AG04450 (cell line): ENCODE data around the gene CHRNA10. TPM values are rescaled to one million over a fixed set of nuclear protein-coding genes. Genes with fewer than 3 reads are reported as not detected.

Source experiments
- CTCF ChIA-PET: fragments of 300-600, 350-600 bp; formaldehyde crosslinking; extraction: SDS; loops from one replicate; lab custom pipeline; 2022; ENCODE audit warnings: antibody characterized with exemption, inconsistent platforms; lab: Charles Lee
- POLR2A ChIA-PET: fragments of 350-600 bp; formaldehyde crosslinking; extraction: SDS; loops from one replicate; lab custom pipeline; 2021; ENCODE audit warnings: antibody characterized with exemption, inconsistent platforms; lab: Yijun Ruan, JAX
- DNase-seq: peaks from one replicate; pipeline ENCODE4 v3.0.0-alpha.2; 2011; ENCODE audit warnings: low read depth, low spot score
- H3K27ac ChIP-seq: one replicate; pipeline ENCODE4 v1.5.1; 2012; ENCODE audit warnings: low read depth, low read length, control low read depth
- H3K27me3 ChIP-seq: one replicate; pipeline ENCODE4 v1.6.0; 2012; ENCODE audit warnings: low read length; ENCODE audit not compliant: control insufficient read depth, insufficient read depth
- H3K4me3 ChIP-seq: 2 replicates; pipeline ENCODE4 v1.5.1; 2011; ENCODE audit warnings: mild to moderate bottlenecking, low read depth, low read length, control low read depth
- H3K9me3 ChIP-seq: 2 replicates; pipeline ENCODE4 v1.5.1; 2012; ENCODE audit warnings: low read length; ENCODE audit not compliant: control insufficient read depth, insufficient read depth
- polyA plus RNA-seq: library from polyadenylated mRNA; depleted of rRNA; stranded (reverse); fragments of >200 nt; gene quantifications from 2 replicates; pipeline ENCODE4 v1.2.3, GENCODE V29; 2011
- TF ChIP-seq, protein P1 (sequence below): IDR thresholded peaks from 2 replicates; pipeline ENCODE4 v1.5.1; 2011; ENCODE audit warnings: low read depth, low read length, control low read depth, inconsistent platforms

The CHRNA10 gene
- polyA plus RNA-seq, 1 experiment, result 0.25 TPM

DNA sequence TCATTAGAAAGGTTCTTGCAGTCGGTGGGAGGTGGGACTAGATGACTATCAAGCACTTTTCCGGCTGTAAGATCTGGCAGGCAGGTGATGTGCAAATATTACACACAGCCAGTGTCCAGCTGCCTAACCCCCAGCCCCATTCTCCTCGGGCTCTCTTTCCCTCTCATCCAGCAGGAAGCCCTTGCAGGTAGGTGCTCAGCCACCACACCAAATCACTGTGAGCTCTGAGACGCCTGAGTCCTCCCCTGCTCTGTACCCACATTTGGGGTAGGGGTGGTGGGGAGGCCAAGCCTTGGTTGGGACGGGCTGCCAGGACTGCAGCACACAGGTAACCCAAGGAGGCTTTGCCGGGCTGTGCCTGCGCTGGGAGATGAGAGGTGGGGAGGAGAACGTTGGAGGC, 30.0 kb downstream of the CHRNA10 start:
- TF ChIP-seq, protein P1, sequence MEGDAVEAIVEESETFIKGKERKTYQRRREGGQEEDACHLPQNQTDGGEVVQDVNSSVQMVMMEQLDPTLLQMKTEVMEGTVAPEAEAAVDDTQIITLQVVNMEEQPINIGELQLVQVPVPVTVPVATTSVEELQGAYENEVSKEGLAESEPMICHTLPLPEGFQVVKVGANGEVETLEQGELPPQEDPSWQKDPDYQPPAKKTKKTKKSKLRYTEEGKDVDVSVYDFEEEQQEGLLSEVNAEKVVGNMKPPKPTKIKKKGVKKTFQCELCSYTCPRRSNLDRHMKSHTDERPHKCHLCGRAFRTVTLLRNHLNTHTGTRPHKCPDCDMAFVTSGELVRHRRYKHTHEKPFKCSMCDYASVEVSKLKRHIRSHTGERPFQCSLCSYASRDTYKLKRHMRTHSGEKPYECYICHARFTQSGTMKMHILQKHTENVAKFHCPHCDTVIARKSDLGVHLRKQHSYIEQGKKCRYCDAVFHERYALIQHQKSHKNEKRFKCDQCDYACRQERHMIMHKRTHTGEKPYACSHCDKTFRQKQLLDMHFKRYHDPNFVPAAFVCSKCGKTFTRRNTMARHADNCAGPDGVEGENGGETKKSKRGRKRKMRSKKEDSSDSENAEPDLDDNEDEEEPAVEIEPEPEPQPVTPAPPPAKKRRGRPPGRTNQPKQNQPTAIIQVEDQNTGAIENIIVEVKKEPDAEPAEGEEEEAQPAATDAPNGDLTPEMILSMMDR, result no peak
- Histone ChIP-seq H3K27me3 (peaks cover 12% of the 10 kb centered on the region), H3K9me3 (no peaks in the 10 kb centered on the region; the same call in 1 of the 2 replicates), H3K27ac (no peak overlapping the region), H3K4me3 (no peak overlapping the region)
- no peak for DNase-seq
- POLR2A ChIA-PET, result no interaction called here
- CTCF ChIA-PET, result no interaction called here

DNA sequence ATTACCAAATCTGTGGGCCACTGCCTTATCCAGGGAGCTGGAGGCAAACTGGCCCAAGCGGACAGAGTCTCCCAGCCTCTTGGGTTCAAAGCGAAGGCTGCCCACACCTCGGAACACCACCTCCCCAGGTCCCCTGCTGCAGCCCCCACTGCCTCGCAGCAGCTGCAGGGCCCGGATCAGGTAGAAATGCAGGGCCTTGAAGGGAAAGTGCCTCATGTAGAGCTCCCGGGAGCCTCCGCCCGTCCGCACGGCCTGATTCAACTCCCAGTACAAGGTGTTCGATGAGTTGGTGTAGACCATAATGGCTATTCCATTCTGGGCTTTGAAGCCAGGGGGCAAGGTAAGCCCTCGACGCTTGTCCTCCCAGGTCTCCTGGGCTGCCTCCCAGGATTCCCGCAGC, 31.3 kb downstream of the CHRNA10 start:
- Histone ChIP-seq H3K9me3 (no peaks in the 10 kb centered on the region; the same call in 1 of the 2 replicates), H3K4me3 (no peak overlapping the region), H3K27ac (no peak overlapping the region), H3K27me3 (peaks cover 17% of the 10 kb centered on the region)
- no peak for DNase-seq
- ChIA-PET CTCF (no interaction called here), POLR2A (no interaction called here)
- TF ChIP-seq, protein P1, result no peak

DNA sequence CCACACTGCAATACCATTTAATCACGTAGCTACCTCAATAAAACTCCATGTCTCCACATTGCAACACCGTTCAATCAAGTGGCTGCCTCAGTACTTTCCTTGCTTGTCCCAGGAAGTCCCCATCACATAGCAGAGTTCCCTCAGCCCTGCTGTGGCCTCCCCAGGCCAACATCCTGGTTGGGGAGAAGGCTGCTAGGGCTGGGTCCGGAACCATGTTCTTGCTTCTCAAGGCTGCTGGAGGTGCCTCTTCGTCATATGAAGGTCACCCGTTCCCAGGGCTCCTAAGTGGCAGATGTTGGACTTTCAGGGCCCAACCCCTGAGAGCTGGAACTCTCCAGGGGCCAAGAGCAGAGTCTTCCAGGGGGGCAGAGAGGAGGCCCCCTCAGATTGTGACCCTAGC, 32.7 kb downstream of the CHRNA10 start:
- Histone ChIP-seq H3K9me3 (no peaks in the 10 kb centered on the region; the same call in 1 of the 2 replicates), H3K27ac (no peak overlapping the region), H3K4me3 (no peak overlapping the region), H3K27me3 (peaks cover 20% of the 10 kb centered on the region)
- TF ChIP-seq, protein P1, result no peak
- ChIA-PET POLR2A (no interaction called here), CTCF (no interaction called here)
- DNase-seq, result no peak

DNA sequence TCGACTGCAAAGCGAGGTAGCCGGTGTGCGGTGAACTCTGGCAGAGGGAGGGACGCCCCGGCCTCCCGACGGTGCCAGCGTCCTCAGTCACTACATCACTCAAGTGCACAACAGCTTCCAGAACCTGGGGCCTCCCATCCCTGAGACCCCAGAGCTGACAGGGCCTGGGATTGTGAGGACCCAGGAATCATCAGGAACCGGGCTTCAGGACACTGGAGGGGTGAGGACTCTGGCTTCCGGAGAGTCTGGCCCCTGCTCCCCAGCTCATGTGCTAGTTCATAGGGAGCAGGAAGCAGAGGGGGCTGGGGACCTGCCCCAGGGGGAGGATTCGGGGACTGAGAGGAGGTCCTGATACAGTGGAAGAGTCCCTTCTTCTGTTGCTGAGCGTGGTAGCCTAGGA, 34.0 kb downstream of the CHRNA10 start:
- no peak for DNase-seq
- TF ChIP-seq, protein P1, result no peak
- Histone ChIP-seq H3K9me3 (no peaks in the 10 kb centered on the region; the same call in 1 of the 2 replicates), H3K27me3 (peaks cover 22% of the 10 kb centered on the region), H3K27ac (no peak overlapping the region), H3K4me3 (no peak overlapping the region)
- POLR2A ChIA-PET, result no interaction called here
- CTCF ChIA-PET, result no interaction called here

DNA sequence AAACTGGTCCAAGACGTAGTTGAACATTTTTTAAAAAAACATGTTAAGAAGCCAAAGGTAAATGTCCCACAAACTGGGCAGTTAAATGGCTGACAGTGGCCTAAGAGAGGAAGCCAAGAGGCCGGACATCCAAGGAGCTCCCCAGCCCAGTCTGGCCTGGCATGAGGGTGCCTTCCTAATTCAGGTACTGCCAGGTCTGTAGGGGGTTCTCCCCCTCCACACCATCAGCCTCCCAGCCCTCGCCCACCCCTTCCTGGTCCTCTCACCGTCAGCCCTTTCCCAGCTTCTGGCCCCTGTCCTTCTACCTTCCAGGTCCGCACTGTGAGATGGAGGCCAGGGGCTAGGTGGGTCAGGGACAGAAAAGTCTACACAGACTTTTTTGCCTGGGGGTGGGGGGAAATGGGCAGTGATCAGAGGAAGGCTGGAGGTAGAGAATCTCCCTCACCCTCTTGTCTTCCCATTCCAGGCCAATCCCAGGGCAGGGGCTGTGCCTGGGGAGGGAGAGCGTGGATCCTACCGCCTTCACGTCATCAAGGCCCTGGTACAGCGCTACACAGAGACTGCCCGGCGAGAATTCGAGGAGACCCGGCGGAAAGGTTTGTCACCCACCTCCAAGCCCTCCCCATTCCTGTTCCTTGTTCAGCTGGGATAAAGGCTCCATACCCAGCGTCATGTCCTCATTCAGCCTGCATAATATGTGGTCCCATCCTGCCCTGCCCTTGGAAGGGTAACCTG, 35.4 kb downstream of the CHRNA10 start:
- TF ChIP-seq, protein P1, result no peak
- ChIA-PET POLR2A (no interaction called here), CTCF (no interaction called here)
- Histone ChIP-seq H3K9me3 (no peaks in the 10 kb centered on the region), H3K27me3 (peaks cover 17% of the 10 kb centered on the region), H3K27ac (no peak overlapping the region), H3K4me3 (no peak overlapping the region)
- no peak for DNase-seq
